MG63 (cell line): ENCODE data around the gene LRRC40. TPM values are rescaled to one million over a fixed set of nuclear protein-coding genes. Genes with fewer than 3 reads are reported as not detected.
A peak's percentile ranks its signal among the peaks of the same experiment; 100 is the strongest.

Experiments used
- DNase-seq: peaks from one replicate; pipeline ENCODE4 v3.0.0-alpha.2; 2020
- H3K27me3 ChIP-seq: fragments of 250-450 bp; sonication (Bioruptor Pico); 2 replicates; pipeline ENCODE4 v1.5.1; 2020; ENCODE audit warnings: mild to moderate bottlenecking, moderate library complexity
- H3K36me3 ChIP-seq: fragments of 250-450 bp; sonication (Bioruptor Pico); 2 replicates; pipeline ENCODE4 v1.5.1; 2020; ENCODE audit warnings: mild to moderate bottlenecking, moderate library complexity
- H3K4me3 ChIP-seq: fragments of 250-450 bp; sonication (Bioruptor Pico); 2 replicates; pipeline ENCODE4 v1.5.1; 2020; ENCODE audit warnings: mild to moderate bottlenecking, moderate library complexity
- H3K9me3 ChIP-seq: fragments of 250-450 bp; sonication (Bioruptor Pico); 2 replicates; pipeline ENCODE4 v1.5.1; 2020; ENCODE audit warnings: mild to moderate bottlenecking, moderate library complexity
- total RNA-seq: library from RNA; depleted of rRNA; stranded (reverse); fragments of >200 nt; shearing (Covaris generic); gene quantifications from 2 replicates; pipeline ENCODE4 v1.2.3, GENCODE V29; 2014; ENCODE audit warnings: low replicate concordance; rRNA removed

The LRRC40 gene
- 17.6 and 25.9 TPM in 2 replicates for total RNA-seq

DNA sequence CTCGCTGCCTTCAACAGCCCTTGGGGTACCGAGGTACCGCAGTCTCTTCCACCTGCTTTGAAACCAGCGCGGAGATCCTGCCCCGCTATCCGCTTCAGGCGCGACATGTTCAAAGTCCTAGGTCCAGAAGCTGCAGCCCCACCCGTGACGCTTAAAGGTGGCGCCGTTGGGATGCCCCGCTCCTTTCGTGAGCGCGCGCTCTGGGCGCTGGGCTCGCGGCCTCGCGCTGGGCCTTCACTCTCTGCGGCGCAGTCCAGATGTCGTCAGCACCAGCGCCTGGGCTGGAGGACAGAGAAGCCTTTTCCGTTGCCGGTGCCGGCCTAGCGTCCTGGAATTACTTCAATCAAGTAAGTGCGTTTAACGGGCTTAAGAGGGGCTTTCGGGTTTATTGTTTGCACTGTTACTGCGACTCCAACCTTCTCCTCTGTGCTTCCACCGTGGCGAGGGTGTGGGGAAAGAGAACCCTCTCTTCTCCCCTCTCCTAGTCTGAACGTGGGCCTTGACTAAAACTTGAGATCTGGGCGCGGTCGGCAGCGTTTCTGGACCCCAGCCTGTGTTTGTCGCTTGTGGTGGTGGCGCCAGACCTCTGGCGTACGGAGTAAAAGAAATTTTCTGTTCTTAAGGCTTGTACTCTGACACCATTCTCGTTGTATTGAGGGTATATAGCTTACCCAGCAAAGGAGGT is at the start of gene LRRC40:
LRRC40 (minus strand) TSS at position 146 of the 685 bp plus-strand sequence; CDS start at position 107, 39 bp downstream.
- peaks cover 20% of the 10 kb centered on the region for H3K36me3 ChIP-seq
- H3K4me3 ChIP-seq: peak within 1 kb of the TSS; percentile 76
- H3K9me3 ChIP-seq: no peaks in the 10 kb centered on the region
- no peaks in the 10 kb centered on the region for H3K27me3 ChIP-seq
- DNase-seq: peak; percentile 96

DNA sequence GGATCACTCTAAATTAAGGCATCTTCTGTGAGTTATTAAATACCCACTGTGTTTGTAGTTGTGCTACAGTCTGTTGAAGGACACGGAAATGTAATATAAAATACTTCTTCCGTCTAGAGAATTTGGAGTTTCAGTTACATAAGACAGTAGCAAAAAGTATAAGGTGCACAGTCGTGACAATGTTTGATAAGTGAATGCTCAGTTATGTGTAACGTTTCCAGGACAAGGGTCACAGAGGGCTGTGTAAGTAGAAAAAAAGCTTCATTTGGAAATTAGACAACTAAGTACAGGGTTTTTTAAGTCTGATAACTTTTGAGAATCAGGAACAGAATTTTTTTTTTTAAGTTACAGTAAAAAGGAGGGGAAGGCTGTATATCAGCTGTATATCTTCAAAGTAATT is 43.4 kb upstream of the LRRC40 start:
- H3K9me3 ChIP-seq: no peaks in the 10 kb centered on the region
- no peak overlapping the region for H3K4me3 ChIP-seq
- peaks cover 86% of the 10 kb centered on the region for H3K36me3 ChIP-seq
- DNase-seq: no peak
- no peaks in the 10 kb centered on the region for H3K27me3 ChIP-seq

DNA sequence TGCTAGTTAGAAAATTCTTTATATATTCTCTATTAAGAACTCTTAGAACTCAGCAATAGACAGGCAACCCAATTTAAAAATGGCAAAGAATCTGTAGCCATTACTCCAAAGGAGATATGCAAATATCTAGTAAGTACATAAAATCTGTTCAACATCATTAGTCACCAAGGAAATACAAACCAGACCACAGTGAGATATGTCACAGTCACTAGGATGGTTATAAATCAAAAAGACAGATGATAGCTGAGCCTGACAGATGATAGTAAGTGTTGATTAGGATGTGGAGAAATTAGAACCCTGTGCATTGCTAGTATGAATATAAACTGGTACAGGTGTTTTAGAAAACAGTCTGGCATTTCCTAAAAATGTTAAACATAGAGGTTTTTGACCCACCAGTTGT is 42.4 kb upstream of the LRRC40 start:
- no peak for DNase-seq
- Histone ChIP-seq H3K9me3 (no peaks in the 10 kb centered on the region), H3K4me3 (no peak overlapping the region), H3K27me3 (no peaks in the 10 kb centered on the region), H3K36me3 (peaks cover 90% of the 10 kb centered on the region)

DNA sequence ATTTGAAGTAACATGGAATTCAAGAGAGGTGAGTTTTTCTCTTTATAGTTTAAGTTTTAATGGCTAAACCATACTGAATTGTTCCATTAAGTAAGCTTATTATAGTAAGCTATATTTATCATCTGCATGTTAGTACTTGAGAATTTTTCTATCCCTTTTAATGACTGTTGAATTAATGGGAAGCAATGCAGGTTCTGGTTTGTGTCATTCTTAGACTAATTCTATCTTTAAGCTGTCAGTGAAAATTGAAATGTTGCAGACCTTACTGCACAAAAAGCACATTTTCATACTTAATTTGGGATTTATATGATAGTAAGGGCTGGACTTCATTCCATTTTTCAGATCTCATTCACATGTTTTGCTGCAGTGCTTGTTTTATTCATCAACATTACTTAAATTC is 41.7 kb upstream of the LRRC40 start:
- Histone ChIP-seq H3K9me3 (no peaks in the 10 kb centered on the region), H3K36me3 (peaks cover 90% of the 10 kb centered on the region), H3K4me3 (no peak overlapping the region), H3K27me3 (no peaks in the 10 kb centered on the region)
- DNase-seq: no peak

DNA sequence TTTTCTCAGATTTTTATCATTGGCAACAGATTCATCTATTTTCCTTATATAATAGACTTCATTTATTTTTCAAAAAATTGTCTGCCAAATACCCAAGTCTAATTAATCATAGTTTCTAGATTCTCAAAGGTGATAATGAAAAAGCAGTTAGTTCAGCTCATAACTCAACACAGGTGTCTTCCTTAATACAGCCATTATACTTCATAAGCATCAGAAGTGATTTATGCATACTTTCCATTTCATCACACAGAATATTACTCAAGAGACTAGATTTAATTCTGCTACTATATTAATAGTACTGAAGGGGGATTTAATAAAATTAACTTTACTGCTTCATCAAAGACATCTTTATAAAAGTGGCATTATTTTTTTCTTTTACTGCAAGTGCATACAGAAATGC is 34.6 kb upstream of the LRRC40 start:
- Histone ChIP-seq H3K9me3 (no peaks in the 10 kb centered on the region), H3K36me3 (peaks cover 88% of the 10 kb centered on the region)
- DNase-seq: no peak

DNA sequence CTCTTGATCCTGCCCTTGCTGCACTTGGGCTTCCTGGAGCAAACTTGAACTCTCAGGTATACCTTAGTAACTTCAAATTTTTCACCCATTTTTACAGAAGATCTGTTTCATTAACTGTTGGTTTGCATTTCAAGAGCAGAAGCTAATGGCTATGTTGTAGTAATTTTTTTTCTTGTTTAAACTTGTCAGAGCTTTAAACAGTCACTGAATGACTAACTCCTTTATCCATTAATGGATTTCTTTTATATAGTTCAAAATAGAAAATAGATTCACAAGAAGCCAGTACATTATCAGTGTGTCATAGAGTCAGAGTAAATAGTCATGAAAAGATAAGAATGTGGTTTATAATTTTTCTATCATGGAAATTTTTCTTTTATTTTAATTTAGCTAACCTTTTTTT is 29.4 kb upstream of the LRRC40 start:
- no peak for DNase-seq
- H3K4me3 ChIP-seq: no peak overlapping the region
- H3K36me3 ChIP-seq: peaks cover 92% of the 10 kb centered on the region

More for the DNA sequence above, 34.6 kb upstream of the LRRC40 start:
- no peak overlapping the region for H3K4me3 ChIP-seq
- H3K27me3 ChIP-seq: no peaks in the 10 kb centered on the region

DNA sequence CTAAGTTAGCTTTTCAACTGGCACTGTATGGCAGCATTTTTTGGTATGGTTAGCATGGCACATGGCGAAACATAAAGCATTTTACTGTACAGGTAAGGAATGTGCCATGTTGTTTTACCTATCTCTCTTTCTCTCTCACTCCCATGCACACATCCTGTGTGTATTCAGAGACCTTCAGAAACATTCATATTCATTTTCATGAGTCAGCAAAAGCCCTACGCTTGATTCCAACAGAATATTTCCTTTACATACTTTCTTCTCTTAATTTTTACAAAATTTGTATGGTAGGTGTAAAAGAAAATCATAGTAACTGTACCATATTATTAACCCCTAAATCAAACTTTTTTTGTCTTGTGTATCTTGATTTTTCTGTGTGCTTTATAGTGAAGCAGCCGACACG is 26.1 kb upstream of the LRRC40 start:
- peaks cover 91% of the 10 kb centered on the region for H3K36me3 ChIP-seq
- DNase-seq: no peak

More for the DNA sequence above, 29.4 kb upstream of the LRRC40 start:
- Histone ChIP-seq H3K27me3 (no peaks in the 10 kb centered on the region), H3K9me3 (no peaks in the 10 kb centered on the region)

DNA sequence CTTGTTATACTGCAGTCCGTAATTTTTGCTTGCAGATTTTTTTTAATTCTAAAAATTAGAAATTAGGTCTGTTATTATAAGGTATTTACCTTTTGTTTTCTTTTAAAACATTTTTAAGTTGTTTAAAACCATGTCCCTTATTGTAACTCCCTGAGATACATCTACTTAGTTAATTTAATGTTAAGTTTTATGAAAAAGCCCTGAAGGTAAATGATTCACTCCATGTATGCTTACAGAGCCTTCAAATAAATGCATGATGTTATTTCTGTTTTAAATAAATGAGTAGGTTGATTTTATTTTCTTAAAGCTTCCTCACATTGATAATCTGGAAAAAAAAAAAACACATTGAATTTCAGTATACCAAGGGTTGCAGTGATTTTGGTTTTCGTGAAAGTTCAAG is 23.3 kb upstream of the LRRC40 start:
- Histone ChIP-seq H3K36me3 (peaks cover 86% of the 10 kb centered on the region), H3K27me3 (no peaks in the 10 kb centered on the region), H3K9me3 (no peaks in the 10 kb centered on the region), H3K4me3 (no peak overlapping the region)
- DNase-seq: no peak

More for the DNA sequence above, 26.1 kb upstream of the LRRC40 start:
- no peaks in the 10 kb centered on the region for H3K27me3 ChIP-seq
- H3K9me3 ChIP-seq: no peaks in the 10 kb centered on the region
- H3K4me3 ChIP-seq: no peak overlapping the region

DNA sequence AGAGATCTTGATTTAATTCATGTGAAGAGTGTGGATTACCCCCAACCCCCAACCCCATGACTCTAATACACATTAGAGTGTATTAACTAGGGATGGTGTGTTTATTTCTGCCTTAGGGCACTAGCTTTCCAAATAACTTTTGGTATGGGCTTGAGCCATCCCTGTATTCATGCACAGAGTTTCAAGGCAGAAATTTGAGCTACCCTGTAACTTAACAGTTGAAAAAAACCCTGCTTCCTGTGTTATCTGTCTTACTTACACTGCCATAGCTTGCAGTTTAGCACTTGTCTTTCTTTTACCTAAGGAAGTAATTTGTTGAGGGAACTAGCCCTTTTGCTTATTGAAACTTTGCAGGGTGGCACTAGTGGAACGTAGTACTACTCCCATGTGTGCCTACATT is 22.1 kb upstream of the LRRC40 start:
- no peaks in the 10 kb centered on the region for H3K27me3 ChIP-seq
- no peaks in the 10 kb centered on the region for H3K9me3 ChIP-seq
- no peak for DNase-seq
- peaks cover 89% of the 10 kb centered on the region for H3K36me3 ChIP-seq
- no peak overlapping the region for H3K4me3 ChIP-seq

DNA sequence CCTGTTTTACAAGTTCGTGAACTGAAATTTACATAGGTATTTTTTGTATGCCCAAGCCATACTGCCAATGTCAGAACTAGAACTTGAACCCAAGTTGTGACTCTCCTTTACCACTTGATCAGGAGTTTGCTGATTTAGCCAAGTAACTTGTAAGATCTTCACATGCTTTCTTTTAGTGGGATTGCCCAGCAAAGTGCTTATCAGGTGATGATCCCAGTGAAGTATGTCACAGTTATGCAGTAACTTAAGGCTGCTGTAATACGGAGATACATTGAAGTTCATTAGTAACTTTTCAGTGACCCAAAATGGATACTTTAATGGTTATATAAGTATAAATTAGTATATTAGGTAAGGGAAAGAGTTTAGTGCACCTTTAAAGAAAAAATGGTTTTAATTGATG is 19.6 kb upstream of the LRRC40 start:
- H3K4me3 ChIP-seq: no peak overlapping the region
- peaks cover 75% of the 10 kb centered on the region for H3K36me3 ChIP-seq

DNA sequence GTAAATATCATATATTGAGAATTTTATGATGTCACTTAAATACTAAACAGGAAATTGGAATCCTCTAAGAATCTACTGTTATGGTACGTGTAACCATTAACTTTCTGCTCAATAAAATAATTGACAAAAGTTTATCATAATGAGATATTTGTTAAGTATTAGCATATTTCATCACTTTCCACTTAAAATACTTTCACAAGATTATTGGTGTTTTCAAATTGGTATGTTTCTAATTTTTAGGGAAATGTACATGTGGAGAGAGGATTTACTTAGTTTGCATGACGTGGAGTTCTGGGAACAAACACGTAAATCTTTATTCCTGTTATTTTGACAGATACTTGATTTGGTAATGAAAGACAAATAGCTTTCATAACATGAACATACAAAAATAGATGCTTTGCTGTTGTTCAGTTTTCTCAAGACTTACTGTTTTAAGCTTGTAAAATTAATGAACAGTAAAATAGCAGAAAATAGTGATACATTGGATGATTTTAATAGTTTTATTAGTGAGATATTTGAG is 17.4 kb upstream of the LRRC40 start:
- no peak for DNase-seq
- peak overlapping the region; percentile 71 for H3K4me3 ChIP-seq
- no peaks in the 10 kb centered on the region for H3K27me3 ChIP-seq
- H3K9me3 ChIP-seq: no peaks in the 10 kb centered on the region
- peaks cover 63% of the 10 kb centered on the region for H3K36me3 ChIP-seq

More for the DNA sequence above, 19.6 kb upstream of the LRRC40 start:
- no peak for DNase-seq
- Histone ChIP-seq H3K27me3 (no peaks in the 10 kb centered on the region), H3K9me3 (no peaks in the 10 kb centered on the region)

DNA sequence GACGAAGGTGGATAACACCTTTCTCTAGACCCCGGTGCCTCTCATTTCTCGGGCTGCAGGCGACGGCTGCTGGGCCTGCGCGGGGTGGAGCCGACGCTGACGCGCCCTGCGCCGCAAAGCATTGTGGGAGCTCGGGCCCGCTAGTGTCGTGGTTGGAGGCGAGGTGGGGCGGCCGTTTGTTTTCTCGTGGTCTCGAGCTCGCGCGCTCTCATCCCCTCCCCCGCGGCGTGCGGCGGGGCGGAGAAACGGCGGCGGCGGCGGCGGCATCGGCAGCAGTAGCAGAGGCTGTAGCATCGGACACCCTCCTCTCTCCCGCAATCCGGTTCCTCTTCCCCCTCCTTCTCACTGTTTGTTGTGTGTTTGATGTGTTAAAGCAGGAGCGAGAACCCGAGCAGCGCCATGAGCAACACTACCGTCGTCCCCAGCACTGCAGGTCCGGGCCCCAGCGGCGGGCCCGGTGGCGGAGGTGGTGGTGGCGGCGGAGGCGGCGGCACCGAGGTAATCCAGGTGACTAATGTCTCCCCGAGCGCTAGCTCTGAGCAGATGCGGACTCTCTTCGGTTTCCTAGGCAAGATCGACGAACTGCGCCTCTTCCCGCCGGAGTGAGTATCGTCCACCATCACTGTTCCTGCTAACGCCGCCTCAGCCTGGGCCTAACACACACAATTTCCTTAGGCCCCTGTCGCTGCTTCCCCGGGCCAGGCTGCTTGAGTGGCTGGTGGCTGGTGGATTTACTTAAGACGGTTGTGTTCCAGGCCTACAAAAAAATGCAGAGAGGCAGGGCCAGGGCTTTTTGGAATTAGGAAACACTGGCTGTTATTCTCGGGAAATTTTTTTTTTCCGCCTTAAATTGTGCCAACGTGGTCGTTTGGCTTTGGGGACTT is 16.1 kb upstream of the LRRC40 start, which contains the start of gene SRSF11:
SRSF11 (plus strand) TSS at position 143 of the 884 bp plus-strand sequence; CDS start at position 400, 257 bp downstream.
- no peaks in the 10 kb centered on the region for H3K9me3 ChIP-seq
- no peaks in the 10 kb centered on the region for H3K27me3 ChIP-seq
- H3K4me3 ChIP-seq: peak within 1 kb of the TSS; percentile 71
- peaks cover 52% of the 10 kb centered on the region for H3K36me3 ChIP-seq
- peak; percentile 96 for DNase-seq

DNA sequence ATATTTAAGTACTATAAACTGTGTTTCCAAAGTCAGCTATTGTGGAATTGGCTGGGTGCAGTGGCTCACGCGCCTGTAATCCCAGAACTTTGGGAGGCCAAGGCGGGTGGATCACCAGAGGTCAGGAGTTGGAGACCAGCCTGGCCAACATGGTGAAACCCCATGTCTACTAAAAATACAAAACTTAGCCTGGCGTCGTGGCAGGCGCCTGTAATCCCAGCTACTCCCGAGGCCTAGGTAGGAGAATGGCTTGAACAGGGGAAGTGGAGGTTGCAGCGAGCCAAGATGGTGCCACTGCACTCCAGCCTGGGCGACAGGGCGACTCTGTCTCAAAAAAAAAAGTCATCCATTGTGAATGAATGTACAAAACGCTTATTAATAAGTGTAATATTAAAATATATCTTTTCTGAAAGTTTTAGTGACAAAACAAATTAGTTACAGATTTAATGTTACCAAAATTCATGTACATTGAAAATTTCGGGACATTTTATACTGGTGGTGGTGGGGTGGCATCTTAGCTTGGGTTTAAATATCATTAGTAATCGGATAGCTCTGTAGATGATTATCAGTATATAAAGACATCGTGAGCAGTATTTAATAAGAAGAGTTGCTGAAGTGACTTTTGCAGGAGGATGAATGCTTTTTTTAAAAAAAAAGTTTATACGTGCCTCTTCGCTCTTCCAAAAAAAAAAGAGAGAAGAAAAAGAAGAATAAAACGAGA is 15.3 kb upstream of the LRRC40 start:
- Histone ChIP-seq H3K27me3 (no peaks in the 10 kb centered on the region), H3K9me3 (no peaks in the 10 kb centered on the region), H3K36me3 (peaks cover 51% of the 10 kb centered on the region), H3K4me3 (peak overlapping the region; percentile 71)
- no peak for DNase-seq

DNA sequence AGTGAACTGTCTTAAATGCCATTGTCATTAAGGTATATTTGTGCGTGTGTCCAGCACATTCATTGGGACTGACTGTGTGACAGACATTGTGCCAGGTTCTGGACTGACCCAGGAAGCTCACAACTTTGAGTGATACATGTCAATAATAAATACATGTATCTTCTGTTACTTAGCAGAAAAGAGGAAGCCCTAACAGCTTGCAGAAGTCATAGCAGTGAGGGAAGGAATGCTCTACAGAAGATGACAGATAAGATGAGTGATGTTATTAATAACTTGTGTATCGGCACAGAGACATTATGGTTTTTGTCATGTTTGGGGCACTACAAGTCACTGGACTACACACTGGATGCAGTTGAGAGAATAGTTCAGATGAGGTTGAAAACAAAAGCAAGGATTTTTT is 14.6 kb upstream of the LRRC40 start:
- Histone ChIP-seq H3K27me3 (no peaks in the 10 kb centered on the region), H3K9me3 (no peaks in the 10 kb centered on the region), H3K4me3 (no peak overlapping the region), H3K36me3 (peaks cover 51% of the 10 kb centered on the region)
- no peak for DNase-seq

DNA sequence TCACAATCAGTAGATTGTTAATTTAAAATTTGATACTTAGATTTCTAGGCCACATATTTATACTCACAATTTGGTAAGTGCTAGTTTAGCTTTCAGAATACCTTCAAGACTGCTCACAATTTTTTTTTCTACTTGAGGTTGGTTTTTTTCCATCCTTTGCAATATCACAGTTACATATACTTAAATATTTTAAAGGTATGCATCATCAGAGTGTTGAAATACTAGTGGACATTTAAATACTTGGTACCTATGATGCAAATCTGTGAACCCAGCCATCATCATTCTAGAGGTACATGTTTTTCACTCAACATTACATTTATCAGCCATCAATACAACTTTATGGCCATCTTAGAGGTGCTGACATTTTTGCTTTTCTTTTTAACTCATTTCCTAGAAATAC is 6.2 kb upstream of the LRRC40 start:
- Histone ChIP-seq H3K9me3 (no peaks in the 10 kb centered on the region), H3K27me3 (no peaks in the 10 kb centered on the region), H3K36me3 (peaks cover 38% of the 10 kb centered on the region), H3K4me3 (no peak overlapping the region)
- DNase-seq: no peak

DNA sequence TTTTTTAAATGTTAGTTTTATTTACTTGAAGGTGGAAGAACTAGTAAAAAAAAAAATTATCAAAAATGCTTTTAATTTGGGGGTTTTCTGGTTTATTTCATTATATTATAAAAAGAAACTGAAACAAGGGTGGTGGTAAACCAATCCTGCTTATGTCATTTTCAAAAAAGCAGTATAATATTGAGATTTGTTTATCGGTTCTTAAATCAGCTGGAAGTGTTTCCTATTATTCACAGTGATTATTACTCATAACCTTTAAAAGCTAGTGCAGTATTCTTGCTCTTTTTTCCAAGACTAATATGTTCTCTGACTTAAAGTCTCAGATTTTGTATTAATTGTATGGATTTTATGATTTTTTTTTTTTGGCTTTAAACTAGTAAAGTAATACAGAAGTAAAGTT is 5.4 kb upstream of the LRRC40 start:
- Histone ChIP-seq H3K4me3 (peak overlapping the region; percentile 12; the same call in 1 of the 2 replicates), H3K9me3 (no peaks in the 10 kb centered on the region), H3K27me3 (no peaks in the 10 kb centered on the region), H3K36me3 (peaks cover 35% of the 10 kb centered on the region)
- no peak for DNase-seq

DNA sequence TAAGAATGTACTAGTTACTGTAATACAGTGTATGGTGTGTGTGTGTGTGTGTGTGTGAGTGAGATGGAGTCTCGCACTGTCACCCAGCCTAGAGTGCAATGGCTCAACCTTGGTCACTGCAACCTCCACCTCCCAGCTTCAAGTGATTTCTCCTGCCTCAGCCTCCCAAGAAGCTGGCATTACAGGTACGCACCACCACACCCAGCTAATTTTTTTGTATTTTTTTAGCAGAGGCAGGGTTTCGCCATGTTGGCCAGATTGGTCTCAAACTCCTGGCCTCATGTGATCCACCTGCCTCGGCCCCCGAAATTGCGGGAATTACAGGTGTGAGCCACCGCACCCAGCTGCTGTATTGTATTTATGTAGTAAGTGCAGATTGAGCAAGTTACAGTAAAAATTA is 2.9 kb upstream of the LRRC40 start:
- Histone ChIP-seq H3K4me3 (no peak overlapping the region), H3K27me3 (no peaks in the 10 kb centered on the region), H3K9me3 (no peaks in the 10 kb centered on the region), H3K36me3 (peaks cover 24% of the 10 kb centered on the region)
- DNase-seq: no peak
